GM19238 (cell line): ENCODE measurements around the gene ATP9B.
A peak's percentile ranks its signal among the peaks of the same experiment; 100 is the strongest.

Source experiments
- DNase-seq: peaks from one replicate; pipeline ENCODE4 v3.0.0; 2011; ENCODE audit warnings: low spot score; ENCODE audit not compliant: insufficient read length

The ATP9B gene

DNA sequence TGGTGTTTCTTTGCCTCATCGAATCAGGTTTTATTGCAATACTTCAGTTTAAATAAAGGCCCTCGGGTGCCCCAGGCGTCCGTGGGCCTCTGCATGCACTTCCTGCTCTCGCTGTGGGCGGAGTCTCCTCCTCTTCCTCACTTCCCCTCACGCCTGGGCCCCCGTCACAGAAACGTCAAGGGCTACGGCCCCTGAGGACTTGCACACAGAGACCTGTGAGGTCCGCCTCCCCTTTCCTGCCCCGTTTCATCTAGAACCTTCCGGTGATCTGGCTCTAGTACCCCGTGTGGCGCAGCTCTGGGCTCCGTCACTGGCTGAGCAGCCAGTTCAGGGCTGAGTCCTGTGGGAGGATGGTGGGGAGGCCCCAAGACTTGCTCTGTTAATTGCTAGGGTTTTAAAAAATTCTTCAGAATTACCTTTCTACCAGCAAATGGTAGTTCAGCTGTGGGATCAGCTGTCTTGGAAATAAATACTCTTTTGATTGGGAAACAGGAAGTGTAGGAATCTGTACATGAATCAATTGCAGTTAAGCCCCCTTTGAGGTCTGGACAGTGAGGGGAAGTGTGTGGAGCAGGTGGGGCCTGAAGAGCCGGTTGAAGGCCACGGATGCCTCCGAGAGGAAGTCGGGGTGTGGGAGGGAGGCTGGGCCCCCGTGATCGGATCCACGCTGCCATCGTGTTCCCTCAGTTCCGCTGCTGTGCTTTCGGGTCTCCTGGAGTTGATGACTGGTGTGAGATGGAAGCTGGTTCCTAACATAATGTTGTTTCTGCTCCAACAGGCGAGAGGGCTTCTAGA, 336.8 kb downstream of the ATP9B start:
- DNase-seq = peak; percentile 92

GRCh38 chr18:79406708-79407107, 337.5 kb downstream of the ATP9B start:
- DNase-seq = no peak

DNA sequence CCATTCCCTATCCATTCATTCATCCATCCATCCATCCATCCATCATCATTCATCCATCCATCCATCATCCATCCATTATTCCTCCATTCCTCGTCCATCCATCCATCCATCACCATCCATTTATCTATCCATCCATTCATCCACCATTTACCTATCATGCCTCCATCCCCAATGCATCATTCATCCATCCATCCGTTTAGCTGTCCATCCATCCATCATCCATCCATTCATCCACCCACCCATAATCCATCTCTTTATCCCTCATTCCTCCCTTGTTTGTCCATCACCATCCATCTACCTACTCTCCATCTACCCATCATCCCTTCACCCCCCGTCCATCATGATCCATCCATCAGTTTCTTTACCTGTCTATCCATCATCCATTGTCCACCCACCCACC, 340.1 kb downstream of the ATP9B start:
- DNase-seq = no peak

GRCh38 chr18:79410171-79410641, 341.0 kb downstream of the ATP9B start:
- no peak for DNase-seq

DNA sequence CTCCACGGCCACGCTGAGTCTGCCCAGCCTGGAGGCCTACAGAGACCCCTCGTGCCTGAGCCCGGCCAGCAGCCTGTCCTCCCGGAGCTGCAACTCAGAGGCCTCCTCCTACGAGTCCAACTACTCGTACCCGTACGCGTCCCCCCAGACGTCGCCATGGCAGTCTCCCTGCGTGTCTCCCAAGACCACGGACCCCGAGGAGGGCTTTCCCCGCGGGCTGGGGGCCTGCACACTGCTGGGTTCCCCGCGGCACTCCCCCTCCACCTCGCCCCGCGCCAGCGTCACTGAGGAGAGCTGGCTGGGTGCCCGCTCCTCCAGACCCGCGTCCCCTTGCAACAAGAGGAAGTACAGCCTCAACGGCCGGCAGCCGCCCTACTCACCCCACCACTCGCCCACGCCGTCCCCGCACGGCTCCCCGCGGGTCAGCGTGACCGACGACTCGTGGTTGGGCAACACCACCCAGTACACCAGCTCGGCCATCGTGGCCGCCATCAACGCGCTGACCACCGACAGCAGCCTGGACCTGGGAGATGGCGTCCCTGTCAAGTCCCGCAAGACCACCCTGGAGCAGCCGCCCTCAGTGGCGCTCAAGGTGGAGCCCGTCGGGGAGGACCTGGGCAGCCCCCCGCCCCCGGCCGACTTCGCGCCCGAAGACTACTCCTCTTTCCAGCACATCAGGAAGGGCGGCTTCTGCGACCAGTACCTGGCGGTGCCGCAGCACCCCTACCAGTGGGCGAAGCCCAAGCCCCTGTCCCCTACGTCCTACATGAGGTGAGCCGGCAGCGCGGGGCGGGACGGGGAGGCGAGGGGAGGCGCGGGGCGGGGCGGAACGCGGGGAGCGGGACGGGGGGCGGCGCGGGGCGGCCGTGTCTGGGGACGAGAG, 341.8 kb downstream of the ATP9B start:
- DNase-seq = no peak

DNA sequence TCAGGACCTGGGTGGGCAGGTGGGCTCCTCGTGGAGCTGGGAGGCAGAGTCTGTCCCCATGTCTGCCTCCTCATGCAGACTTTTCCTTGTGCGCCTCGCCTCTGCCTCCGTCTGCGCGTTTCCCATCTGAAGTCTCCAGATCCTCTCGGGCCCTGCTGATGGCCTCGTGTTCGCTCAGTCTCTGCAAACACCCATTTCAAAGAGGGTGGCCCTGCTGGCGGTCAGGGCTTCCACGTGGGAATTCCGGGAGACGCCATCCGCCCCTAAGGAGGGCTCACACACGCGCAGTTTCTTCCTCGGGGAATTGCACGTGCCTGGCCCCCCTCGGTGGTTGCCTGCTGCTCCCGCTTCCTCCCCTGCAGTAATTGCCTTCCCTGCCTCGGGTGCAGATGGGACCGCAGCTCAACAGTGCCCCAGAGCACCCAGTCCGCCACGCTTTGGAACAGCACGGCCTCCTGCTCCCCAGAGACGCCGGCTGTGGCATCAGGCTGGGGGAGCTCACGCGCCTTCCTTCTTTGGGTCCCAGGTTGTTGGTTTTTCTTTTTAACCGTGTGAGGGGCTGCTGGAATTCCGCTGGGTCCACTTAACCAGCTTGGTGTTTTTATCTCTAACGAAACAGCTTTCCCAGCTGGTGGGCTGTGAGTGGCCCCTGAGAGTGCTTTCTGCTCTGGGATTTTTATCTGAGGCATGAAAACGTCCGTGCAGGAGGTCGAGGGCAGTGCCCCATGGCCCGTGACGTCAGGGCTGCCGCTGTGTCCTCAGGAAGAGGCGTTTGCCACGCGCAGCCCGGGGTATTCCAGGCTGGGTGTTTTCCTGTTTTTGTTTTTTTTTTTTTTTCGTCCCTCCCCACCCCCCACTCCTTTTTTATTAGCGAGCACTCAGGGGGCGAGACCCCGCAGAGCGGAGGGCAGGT, 342.7 kb downstream of the ATP9B start:
- DNase-seq = no peak

DNA sequence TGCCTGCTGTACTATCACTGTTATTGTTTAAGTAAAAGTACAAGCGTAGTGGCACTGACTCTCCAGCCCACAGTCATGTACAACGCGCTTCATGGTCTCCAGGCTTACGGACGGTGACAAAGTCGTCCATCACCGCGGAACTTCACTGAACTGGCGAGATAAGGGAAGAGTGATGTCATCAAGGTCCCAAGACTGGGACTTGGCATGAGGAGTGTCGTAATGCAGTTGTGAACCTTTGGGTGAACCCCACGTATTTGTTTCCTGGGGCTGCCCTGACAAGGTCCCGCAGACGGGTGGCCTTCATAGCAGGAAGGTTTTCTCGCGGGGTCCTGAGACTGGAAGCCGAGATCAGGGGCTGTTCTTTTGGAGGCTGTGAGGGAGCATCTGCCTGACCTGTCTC, 343.8 kb downstream of the ATP9B start:
- DNase-seq = no peak

- DNase-seq = no peak
Observed at GRCh38 chr18:79413426-79413825, 344.2 kb downstream of the ATP9B start.

DNA sequence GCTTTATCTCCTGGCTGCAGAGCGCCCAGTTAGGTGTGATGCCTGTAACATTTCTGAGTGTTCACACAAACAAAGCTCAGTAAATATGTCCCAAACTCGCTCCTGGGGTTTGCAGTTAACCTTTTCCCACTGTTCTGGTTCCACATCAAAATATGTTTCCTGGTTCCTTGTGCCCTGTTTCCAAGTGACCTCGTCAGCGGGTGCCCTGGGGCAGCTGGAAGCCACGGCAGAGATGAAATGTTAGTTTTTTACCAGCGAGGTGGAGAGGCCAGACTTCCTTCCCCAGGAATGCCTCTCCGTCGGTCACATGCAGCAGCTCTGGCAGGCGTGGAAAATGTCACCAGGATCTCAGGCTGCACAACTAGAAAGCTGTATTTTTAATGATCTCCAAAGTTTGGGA, 344.7 kb downstream of the ATP9B start:
- DNase-seq = no peak

DNA sequence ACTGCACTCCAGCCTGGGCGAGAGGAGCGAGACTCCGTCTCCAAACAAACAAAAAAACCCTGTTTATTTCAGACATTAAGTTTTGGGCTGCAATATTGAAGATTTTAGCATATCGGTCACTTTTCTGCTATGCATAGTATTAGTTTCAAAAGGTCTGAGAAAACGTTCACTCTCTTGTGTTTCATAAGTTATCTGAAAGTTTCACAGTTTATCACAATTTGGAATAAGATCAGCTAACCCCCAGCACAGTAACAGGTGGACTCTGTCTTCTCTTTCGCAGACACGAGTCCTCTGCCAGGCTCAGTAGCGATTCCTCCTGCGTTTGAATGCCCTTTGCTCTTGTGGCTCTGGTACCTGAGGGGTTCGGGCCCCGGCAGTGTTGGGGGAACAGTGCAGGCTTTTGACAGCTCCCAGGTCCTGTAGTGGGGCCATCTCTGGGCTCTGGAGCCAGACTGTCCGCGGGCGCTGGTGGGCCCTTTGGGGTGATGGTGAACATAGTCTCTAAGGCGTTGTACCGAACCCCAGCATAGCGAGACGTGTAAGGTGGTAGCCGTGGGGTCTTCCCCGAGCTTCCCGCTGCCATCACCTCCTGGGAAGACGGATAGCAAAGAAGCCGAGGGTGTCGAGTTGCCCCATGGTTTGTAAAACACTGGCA, 347.0 kb downstream of the ATP9B start:
- no peak for DNase-seq

DNA sequence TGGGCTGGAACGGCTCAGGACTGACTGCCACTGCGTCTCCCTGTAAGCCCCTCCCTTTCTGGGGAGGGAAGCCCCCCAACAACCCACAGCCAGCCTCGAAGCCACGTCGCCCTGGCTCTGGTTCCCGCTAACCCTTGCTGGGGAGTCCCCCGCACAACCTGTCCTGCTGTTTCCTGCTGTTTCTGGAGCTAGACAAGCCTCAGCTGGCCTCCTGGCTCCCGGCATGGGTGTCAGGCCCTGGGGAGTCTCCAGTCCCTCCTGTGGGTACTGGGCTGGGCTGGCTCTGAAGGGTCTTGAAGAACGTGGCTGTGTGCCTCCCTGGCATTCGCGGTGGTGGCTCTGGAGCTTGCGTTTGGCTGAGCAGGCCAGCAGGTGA, 347.5 kb downstream of the ATP9B start:
- no peak for DNase-seq

GRCh38 chr18:79418236-79418635, 349.0 kb downstream of the ATP9B start:
- no peak for DNase-seq

DNA sequence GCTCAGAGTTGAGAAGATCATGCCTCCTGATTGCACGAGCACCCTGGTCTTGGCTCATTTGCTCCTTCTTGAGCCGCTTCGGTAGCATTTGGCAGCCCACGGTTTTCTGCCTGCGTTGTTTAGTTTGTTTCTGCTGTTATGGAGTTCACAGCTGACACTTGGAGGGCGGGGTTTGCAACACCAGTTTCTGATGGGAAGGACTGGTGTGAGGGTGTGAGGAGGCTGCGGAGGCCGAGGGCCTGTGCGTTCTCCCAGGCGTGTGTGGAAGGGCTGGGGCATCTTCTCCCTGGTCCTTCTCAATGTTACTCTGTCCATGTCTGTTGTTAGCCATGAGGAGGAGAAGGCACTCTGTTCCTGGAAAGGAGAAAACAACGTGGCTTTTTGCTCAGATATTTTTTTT, 349.4 kb downstream of the ATP9B start:
- DNase-seq = no peak

- no peak for DNase-seq
Observed at GRCh38 chr18:79420033-79420745, 351.0 kb downstream of the ATP9B start.

DNA sequence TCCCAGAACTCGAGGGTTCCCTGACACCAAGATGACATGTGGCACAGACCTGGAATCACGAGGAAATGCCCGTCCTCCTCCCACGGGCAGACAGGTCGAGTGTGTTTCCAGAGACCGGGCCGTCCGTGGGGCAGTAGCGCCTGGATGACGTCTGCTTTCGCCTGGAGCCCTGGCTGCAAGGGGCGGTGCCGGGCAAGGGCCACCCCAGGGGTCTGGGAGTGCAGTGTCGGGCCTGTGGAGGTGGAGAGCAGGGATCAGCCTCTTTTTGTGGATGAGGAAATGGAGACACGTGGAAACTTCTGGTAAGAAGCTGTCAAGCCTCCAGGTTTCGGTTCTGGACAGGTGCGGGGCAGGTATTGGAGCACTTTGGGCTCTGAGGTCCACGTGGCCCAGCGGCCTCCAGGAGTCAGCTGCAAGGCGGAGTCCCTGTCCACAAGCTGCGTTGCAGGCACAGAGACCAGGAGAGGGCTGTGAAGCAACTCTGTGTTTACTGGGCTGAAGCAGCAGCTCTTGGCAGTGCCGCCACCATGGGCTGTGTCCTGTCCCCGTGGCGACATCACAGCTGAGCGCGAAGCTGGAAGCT, 352.2 kb downstream of the ATP9B start:
- DNase-seq = no peak

DNA sequence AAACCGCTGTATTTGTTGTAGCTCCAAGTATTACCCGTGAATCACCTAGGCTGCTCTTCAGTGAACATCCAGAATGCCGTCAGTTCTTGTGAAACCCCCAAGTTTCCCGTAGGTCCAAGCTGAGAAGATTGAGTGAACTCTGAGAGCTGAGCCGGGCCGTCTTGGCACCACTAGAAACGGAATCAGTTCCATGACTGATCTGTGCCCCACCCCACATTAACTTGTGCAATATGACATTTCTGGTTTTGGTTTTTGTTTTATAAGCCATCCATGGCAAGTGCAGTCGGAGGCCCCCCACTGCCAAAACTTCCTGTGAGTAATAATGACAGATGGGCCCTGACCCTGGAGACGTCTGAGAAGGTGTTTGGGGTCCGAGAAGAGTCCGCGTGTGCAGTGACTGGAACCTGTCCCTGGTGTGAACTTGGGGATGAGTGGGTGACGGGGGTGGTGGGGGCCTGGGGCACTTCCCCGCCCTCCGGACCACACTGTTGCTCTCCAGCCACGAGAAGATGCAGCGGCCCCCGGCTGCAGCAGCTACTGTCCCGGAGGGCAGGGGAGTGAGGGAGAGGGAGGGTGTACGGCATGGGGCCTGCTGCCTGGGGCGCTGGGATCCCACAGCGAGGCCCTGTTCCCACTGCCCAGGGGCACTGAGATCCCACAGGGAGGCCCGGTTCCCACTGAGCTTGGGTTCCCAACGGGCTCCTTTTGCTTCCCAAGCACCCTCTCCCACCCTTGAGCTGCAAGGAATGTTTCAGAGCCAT, 353.0 kb downstream of the ATP9B start:
- peak; percentile 46 for DNase-seq

DNA sequence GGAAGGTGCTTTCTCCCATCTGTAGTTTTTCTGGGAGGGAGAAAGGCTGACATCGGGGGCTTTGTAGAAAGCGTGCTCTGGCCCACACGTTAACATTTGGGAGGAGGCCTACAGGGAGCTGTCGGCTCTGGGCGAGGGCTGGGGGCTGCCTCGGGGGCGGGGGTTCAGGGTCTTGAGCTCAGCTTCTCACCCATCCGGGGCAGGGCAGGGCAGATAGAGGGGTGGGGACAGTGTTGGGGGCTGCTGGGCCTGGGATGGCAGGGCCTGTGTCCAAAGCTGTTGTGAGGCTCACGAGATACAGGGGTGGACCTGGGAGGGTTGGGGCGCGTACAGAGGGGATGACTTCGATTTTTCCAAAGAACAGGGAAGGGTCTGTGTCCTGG, 353.6 kb downstream of the ATP9B start:
- DNase-seq = no peak

DNA sequence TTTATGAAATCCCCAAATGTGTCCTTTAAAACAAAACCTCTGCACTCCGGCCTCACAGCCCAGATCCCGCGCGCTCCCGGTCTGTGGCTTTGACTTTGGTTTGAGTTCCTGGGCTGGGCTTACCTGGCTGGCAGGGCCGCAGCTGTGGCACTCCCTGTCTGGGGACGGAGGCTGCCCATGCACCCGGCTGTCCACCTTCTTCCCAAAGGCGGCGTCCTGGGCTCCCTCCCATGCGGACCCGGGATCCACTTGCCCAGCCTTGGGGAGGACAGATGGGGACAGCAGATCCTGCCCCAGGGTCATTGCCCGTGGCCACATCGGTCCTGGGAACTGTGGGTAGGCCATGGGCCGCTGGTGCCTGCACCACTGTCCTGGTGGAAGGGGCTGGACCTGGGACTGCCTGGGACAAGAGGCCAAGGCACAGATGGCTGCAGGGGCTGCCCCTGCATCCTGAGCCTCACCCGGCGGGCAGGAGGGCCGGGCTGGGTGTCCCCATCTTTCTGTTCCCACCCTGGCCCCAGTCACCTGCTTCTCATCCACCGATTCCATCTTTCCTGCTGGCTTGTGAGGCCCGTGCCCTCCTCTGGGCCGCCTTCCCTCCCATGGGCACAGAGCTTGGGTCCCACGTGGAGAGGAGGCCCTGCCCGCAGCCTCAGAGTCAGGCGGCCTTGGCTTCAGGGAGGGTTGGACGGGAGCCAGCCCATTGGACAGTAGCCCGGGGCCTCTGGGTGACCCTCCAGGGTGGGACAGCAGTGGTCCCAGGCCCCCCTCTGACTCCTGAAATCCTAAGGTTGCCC, 354.2 kb downstream of the ATP9B start:
- no peak for DNase-seq
